SH-SY5Y (cell line): ENCODE results near the gene MEOX1.

ENCODE experiments used
- GATA2 ChIP-seq: IDR thresholded peaks from 2 replicates; pipeline ENCODE4 v1.6.1; 2011; ENCODE audit warnings: mild to moderate bottlenecking, low read depth, low read length
- GATA3 ChIP-seq: IDR thresholded peaks from 2 replicates; pipeline ENCODE4 v1.6.1; 2011; ENCODE audit warnings: low read depth, mild to moderate bottlenecking, low read length, moderate library complexity

Gene MEOX1

DNA sequence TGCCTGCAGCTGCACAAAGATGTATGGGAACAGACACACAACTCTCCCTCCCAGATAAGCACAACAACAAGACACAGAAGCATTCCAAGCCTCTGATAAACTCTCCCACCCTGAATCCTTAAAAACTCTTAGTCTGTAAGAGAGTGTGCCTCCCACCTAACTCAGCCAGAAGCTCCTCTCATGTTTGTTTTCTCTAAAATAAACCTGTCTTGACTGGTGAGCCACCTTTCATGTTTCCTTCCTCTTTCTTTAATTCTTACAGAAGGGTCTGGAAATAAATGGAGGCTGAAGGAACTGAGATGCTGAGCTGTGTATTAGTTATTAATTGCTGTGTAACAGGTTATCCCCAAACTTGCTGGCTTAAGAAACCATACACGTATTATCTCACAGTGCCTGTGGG lies 57.2 kb downstream of the MEOX1 start:
- no peak for TF ChIP-seq GATA2
- TF ChIP-seq GATA3: no peak

DNA sequence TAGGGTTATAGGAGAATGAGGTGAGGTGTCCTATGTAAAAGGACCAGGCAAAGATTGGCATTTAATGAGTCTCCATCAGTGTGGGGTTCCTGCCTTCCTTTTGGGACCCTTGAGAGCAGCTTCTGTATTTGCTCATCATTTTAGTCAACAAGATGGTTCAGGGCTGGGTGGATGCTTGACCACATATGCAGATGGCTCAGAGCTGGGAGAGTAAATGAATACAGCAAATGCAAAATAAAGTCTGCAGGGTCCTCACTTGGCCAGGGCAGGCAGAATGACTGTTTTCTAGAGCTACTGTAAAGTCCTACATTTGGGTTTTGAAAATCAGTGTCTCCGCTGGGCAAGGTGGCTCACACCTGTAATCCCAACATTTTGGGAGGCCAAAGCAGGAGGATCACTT lies 58.4 kb downstream of the MEOX1 start:
- no peak for TF ChIP-seq GATA2
- no peak for TF ChIP-seq GATA3

DNA sequence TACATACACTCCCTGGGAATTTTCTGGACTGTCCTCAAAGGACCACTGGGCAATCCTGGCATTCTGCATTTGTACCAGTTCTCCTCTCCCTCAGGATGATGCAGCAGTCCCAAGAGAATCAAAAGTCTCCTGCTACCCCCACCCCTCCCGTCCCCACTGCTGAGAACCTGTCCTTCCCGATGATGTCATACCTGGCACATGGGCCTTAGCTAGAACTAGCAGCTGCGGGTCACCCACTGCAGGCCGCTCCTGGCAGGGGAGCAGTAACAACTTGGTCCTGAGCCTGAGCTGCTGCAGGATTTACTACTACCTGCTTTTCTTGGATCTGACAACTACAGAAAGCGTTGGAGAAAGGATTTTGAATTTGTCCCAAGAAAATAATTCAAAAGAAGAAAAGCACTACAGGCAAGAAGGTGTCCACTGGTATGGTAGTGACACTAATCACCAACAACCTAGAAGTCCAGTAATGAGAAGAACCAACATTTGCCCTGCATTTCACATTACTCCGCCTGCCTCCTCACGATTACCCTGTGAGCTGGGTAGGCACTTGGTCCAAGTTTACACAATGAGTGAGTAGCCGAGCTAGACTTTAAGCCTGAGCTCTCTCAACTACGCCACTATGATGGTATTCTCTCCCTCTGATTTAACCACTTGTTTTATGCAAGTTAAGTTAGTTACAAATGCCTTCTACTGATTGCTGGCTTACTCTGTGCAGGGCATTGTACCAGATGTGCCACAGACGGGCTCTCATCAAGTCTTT lies 60.3 kb downstream of the MEOX1 start:
- TF ChIP-seq GATA3 (no peak), GATA2 (no peak)

DNA sequence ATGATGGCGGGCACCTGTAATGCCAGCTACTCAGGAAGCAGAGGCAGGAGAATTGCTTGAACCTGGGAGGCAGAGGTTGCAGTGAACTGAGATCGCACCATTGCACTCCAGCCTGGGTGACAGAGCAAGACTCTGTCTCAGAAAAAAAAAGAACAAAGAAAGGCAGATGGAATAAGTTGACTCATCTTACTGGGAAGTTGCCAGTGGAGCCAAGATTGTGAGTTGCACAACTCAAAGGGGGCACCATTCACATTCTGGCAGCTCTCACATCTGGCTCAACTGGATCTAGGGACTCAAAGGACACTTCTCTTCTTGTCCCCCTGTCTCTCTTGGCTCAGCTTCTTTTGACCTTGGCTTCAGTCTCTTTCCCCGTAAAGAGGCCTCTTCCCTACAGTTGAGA lies 61.9 kb downstream of the MEOX1 start:
- TF ChIP-seq GATA2 (no peak), GATA3 (no peak)

DNA sequence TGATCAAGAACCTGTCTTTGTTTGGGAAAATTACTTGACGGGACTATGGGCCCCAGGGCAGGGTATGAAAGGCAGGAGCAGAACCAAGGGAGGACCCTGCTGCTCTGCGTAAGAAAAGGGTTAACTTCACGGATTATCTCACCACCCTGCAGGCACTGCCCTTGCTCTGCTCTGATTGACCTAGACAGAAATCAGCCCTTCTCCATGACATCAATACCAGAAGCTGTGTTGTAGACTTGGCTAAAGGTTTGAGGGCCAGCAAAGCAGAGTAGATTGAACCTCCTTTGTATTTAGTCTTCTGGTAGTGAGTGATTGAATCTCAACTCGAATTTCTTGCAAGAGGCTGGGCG lies 62.7 kb downstream of the MEOX1 start:
- TF ChIP-seq GATA2 (no peak), GATA3 (no peak)

DNA sequence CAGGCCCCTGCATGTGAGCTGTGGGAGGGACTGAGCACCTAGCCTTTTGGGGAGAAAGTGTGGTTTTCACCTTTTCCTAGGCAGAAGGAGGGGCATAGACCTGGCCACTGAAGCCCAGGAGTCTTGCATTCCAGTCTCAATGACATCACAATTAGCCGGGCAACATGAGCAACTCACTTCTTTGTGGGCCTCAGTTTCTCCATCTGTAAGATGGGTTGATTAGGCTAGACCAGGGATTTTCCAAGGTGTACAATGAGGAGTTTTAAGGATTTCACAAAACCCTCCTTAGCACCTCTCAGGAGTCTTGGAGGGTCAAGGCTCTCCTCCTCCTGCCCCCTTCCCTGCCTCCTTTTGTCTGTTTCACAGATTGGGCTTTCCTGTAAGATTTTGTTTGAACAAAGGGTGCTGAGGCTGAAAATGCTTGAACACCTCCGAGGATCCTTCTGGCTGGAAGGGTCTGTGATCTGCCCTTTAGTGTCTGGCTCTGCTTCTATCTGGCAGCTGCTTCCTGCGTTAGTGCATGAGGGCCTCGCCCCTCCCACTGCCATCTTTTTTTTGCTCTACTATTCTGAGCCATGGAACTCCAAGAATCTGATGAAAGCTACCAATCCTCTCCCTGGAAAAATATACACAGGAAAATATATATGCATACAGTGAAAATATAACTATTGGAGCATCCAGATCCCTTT lies 63.2 kb downstream of the MEOX1 start:
- TF ChIP-seq GATA3: no peak
- TF ChIP-seq GATA2: no peak

DNA sequence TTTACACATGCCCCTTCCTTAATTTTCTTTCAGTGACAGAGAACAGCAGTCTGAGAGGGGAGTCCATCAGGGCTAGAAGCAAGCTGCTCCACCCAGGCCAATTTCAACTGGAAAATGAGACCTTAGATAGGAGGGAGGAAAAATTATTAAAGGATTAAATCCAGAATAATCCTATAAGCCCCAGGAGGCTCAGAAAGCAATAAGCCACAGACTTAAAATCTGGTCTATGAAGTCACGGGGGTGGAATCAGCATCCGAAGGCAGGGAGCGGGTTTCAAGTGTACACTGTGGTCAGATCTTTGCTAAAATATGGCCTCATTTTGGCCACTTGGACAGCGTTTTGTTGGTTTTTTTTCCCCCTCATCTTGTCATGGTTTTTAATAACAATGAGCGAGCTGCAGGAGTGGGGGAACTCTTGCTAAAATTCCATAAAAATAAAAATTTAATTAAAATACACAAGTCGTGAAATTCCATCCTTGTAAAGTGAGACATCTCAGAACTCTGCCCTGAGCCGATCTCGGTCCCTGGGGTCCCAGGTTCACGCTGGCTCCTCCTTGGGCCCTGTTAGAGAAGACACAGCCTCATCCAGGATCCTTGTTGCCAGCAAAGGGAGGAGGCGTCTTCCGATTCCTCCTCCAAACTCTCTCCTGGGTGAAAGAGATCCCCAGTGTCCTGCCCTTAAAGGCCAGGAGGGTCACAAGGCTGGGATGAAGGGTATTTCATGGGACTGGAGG lies 63.9 kb downstream of the MEOX1 start:
- TF ChIP-seq GATA2: no peak
- TF ChIP-seq GATA3: no peak

DNA sequence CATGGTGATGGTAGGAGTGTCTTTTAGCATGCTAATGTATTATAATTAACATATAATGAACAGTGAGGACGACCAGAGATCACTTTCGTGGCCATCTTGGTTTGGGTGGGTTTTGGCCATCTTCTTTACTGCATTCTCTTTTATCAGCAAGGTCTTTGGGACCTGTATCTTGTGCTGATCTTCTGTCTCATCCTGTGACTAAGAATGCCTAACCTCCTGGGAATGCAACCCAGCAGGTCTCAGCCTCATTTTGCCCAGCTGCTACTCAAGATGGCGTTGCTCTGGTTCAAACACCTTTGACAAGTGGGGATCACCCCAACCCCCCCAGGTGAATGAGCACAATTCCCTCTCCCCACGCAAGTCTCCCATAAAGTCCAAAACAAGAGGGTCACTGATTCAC lies 66.3 kb downstream of the MEOX1 start:
- TF ChIP-seq GATA2 (no peak), GATA3 (no peak)

DNA sequence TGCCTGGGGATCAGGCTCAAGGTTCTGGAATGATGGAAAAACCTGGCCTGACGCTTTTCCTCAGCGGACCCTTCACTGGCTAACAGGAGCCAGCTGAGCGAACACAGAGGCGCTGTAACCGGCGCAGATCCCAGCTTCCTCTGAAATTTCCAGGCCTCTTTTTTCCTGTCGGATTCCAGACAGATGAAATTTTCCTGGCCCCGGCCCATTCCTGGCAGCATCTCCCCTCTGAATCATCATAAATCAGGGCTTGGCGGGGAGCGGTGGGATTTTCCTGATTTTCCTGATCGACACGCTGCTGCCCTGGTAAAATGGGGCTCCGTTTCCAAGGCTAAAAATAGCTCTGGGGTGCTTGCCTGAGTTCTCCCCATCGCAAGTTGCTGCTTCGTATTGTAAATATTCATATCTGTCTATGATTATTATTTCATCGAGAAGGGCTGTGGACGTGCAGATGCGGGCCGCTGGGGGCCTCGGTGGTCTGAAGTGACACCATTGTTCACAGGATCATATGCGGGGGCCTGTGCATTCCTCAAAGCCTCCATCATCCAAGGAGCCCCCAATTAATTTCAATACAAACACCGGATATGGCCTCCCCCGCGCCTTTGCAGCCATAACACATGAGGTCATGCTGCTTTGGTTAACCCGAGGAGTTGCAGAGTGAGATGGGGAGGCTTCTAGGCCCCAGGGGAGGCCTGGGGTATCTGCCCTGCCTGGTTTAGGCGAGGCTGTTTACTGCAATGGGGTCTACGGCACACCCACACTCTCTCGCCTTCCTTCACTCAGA lies 69.8 kb downstream of the MEOX1 start:
- TF ChIP-seq GATA3 (no peak), GATA2 (no peak)

DNA sequence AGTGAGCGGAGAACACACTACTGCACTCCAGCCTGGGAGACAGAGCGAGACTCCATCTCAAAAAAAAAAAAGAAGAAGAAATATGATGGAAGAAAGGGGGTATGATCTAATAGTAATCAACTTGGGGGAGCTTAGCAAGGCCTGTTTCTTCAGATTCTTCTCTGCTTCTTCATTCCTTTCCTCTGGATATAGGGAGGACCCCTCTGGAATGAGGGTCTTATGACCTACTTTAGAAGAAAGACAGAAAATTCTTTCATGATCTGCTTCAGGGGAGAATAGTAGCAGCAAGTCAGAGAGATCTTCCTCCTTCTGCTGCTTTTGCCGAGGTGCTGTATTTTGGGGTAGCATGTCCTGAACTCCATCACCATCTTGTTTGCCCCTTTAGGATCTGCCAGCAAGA lies 70.7 kb downstream of the MEOX1 start:
- no peak for TF ChIP-seq GATA2
- no peak for TF ChIP-seq GATA3
